Lower lobe of right lung (tissue), 2 donors: ENCODE results near the gene MFAP5. TPM values are rescaled to one million over a fixed set of nuclear protein-coding genes. Genes with fewer than 3 reads are reported as not detected.
"Not testable (repeated sequence)": the region's sequence is repeated elsewhere in the genome, so short reads cannot be mapped to it uniquely, and the experiment has no call there.

ENCODE experiments used
- ATAC-seq, 2 donors: fragments of 200-7000 bp; cut with Tn5 transposase; one replicate each; pipeline ENCODE4 v1.9.1; 2020 to 2022; ENCODE audit warnings: mild to moderate bottlenecking in 2 of 2, moderate library complexity in 2 of 2
- DNase-seq: peaks from one replicate; pipeline ENCODE4 v3.0.0-alpha.2; 2020
- H3K27ac ChIP-seq: fragments of 200-600 bp; one replicate; pipeline ENCODE4 v1.8.0; 2022
- H3K27me3 ChIP-seq: fragments of 200-600 bp; one replicate; pipeline ENCODE4 v1.8.0; 2022; ENCODE audit warnings: low read depth
- H3K36me3 ChIP-seq: fragments of 200-600 bp; one replicate; pipeline ENCODE4 v1.8.0; 2022; ENCODE audit warnings: mild to moderate bottlenecking
- H3K4me1 ChIP-seq: fragments of 200-600 bp; one replicate; pipeline ENCODE4 v1.8.0; 2022
- H3K4me3 ChIP-seq: fragments of 200-600 bp; one replicate; pipeline ENCODE4 v1.8.0; 2022; ENCODE audit warnings: mild to moderate bottlenecking
- H3K9me3 ChIP-seq: fragments of 200-600 bp; one replicate; pipeline ENCODE4 v1.8.0; 2022
- intact Hi-C: fragments of 100-400 bp; cut with DNase I; formaldehyde crosslinking; loops from one replicate; pipeline ENCODE4 v1.11.0; 2022
- total RNA-seq: library from RNA; stranded (reverse); fragmentation: NEBNext Ultra II Directional; extraction: Animal tissue kit (Norgen Biotek cat#: 25700); gene quantifications from one replicate; pipeline ENCODE4 v1.2.1, GENCODE V29; 2021
- TF ChIP-seq, protein P1 (sequence below): fragments of 200-600 bp; IDR thresholded peaks from one replicate; pipeline ENCODE4 v1.8.0; 2022; ENCODE audit warnings: antibody characterized with exemption, mild to moderate bottlenecking
- donor health status: DM: no; HTN: yes; CAD: no; lungs with severe emphysema.

MFAP5 gene
- total RNA-seq, 1 donor from 2014 or later = 50.2 TPM

DNA sequence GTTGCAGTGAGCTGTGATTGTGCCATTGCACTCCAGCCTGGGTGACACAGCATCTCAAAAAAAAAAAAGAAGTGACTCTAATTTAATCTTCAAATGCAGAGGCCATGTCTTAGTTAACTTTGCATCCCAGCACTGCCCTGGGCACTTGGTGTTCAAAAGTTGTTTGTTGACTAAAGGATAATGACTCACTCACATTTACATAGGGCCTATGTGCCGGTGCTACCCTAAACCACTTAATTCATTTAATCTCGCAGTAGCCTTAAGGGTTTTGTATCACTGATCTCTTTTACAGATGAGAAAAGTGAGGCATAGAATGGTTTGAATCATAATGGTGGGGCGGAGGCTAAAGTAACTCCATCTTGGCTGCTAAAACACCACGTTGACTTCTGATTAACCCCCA lies 23.7 kb downstream of the MFAP5 start:
- Histone ChIP-seq H3K4me1 (no peaks in the 10 kb centered on the region), H3K27me3 (no peaks in the 10 kb centered on the region), H3K27ac (no peak overlapping the region), H3K9me3 (no peaks in the 10 kb centered on the region), H3K4me3 (no peak overlapping the region), H3K36me3 (no peaks in the 10 kb centered on the region)
- no peak for DNase-seq
- intact Hi-C loops = no loop called here
- no peak for ATAC-seq
- TF ChIP-seq, protein P1, sequence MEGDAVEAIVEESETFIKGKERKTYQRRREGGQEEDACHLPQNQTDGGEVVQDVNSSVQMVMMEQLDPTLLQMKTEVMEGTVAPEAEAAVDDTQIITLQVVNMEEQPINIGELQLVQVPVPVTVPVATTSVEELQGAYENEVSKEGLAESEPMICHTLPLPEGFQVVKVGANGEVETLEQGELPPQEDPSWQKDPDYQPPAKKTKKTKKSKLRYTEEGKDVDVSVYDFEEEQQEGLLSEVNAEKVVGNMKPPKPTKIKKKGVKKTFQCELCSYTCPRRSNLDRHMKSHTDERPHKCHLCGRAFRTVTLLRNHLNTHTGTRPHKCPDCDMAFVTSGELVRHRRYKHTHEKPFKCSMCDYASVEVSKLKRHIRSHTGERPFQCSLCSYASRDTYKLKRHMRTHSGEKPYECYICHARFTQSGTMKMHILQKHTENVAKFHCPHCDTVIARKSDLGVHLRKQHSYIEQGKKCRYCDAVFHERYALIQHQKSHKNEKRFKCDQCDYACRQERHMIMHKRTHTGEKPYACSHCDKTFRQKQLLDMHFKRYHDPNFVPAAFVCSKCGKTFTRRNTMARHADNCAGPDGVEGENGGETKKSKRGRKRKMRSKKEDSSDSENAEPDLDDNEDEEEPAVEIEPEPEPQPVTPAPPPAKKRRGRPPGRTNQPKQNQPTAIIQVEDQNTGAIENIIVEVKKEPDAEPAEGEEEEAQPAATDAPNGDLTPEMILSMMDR = no peak

DNA sequence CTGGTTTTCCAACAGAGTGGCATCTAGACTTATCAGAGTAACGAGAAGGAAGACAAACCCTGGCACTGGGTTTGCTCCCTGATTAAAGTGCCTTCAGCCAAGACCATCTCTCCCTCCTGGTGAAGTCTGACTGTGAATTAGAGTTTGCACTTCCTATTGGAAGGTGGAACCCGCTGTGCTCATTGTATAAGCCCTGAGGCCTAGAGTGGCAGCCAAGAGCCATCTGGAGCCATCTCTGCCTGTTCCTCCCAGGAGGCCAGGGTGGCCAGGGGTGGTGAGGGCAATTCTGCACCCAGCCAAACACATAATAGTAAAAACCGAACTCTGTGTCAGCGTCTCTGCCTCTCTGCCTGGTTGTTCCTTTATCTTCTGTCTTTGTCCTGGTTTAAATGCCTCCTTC lies 25.0 kb downstream of the MFAP5 start:
- H3K4me1 ChIP-seq = no peaks in the 10 kb centered on the region
- H3K27me3 ChIP-seq = no peaks in the 10 kb centered on the region
- TF ChIP-seq, protein P1 = no peak
- DNase-seq (no peak), ATAC-seq (no peak)
- no peaks in the 10 kb centered on the region for H3K9me3 ChIP-seq
- H3K27ac ChIP-seq = no peak overlapping the region
- no peak overlapping the region for H3K4me3 ChIP-seq
- intact Hi-C loops = no loop called here
- H3K36me3 ChIP-seq = no peaks in the 10 kb centered on the region

DNA sequence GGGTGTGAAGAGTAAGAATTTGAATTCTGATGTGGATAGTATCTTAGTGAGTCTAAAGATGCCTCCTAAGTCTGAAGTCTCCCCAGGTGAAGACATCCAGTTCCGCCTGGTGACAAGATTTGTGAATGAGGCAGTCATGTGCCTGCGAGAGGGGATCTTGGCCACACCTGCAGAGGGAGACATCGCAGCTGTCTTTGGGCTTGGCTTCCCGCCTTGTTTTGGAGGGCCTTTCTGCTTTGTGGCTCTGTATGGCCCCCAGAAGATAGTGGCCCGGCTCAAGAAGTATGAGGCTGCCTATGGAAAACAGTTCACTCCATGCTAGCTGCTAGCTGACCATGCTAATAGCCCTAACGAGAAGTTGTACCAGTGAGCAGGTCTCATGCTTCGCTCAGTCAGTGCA lies 25.4 kb downstream of the MFAP5 start:
- intact Hi-C loops = no loop called here
- TF ChIP-seq, protein P1 = no peak
- no peak for DNase-seq
- no peak overlapping the region for H3K27ac ChIP-seq
- ATAC-seq = no peak
- H3K4me3 ChIP-seq = no peak overlapping the region
- H3K27me3 ChIP-seq = no peaks in the 10 kb centered on the region
- no peaks in the 10 kb centered on the region for H3K4me1 ChIP-seq
- H3K9me3 ChIP-seq = no peaks in the 10 kb centered on the region
- H3K36me3 ChIP-seq = no peaks in the 10 kb centered on the region

DNA sequence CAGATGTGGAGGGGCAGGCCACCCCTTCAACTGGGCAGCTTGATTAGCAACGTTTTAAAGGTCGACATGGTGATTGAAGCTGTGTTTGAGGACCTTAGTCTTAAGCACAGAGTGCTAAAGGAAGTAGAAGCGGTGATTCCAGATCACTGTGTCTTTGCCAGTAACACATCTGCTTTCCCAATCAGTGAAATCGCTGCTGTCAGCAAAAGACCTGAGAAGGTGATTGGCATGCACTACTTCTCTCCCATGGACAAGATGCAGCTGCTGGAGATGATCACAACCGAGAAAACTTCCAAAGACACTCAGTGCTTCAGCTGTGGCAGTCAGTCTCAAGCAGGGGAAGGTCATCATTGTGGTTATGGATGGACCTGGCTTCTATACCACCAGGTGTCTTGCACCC lies 26.0 kb downstream of the MFAP5 start:
- no peak overlapping the region for H3K4me3 ChIP-seq
- no peaks in the 10 kb centered on the region for H3K27me3 ChIP-seq
- no peaks in the 10 kb centered on the region for H3K9me3 ChIP-seq
- TF ChIP-seq, protein P1 = no peak
- no peak overlapping the region for H3K27ac ChIP-seq
- no peaks in the 10 kb centered on the region for H3K4me1 ChIP-seq
- intact Hi-C loops = no loop called here
- DNase-seq = no peak
- H3K36me3 ChIP-seq = no peaks in the 10 kb centered on the region
- ATAC-seq = no peak

DNA sequence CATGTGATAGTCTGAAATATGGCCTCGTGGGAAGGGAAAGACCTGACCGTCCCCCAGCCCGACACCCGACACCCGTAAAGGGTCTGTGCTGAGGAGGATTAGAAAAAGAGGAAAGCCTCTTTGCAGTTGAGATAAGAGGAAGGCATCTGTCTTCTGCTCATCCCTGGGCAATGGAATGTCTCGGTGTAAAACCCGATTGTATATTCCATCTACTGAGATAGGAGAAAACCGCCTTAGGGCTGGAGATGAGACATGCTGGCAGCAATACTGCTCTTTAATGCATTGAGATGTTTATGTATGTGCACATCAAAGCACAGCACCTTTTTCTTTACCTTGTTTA lies 26.6 kb downstream of the MFAP5 start:
- H3K36me3 ChIP-seq, DNase-seq, intact Hi-C loops, H3K4me1 ChIP-seq, H3K4me3 ChIP-seq, H3K27me3 ChIP-seq, H3K27ac ChIP-seq, H3K9me3 ChIP-seq, ATAC-seq: not testable (repeated sequence)

DNA sequence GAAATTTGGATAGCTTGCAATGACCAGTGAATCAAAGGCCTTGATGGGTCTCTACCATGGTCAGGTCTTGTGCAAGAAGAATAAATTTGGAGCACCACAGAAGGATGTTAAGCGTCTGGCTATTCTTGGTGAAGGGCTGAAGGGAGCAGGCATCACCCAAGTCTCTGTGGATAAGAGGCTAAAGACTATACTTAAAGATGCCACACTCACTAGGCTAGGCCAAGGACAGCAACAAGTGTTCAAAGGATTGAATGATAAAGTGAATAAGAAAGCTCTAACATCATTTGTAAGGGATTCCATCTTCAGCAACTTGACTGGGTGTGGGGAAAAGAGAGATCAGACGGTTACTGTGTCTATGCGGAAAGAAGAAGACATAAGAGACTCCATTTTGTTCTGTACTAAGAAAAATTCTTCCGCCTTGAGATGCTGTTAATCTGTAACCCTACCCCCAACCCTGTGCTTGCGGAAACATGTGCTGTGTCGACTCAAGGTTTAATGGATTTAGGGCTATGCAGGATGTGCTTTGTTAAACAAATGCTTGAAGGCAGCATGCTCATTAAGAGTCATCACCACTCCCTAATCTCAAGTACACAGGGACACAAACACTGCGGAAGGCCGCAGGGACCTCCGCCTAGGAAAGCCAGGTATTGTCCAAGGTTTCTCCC lies 27.2 kb downstream of the MFAP5 start:
- intact Hi-C loops, H3K27me3 ChIP-seq, H3K4me3 ChIP-seq, DNase-seq, H3K9me3 ChIP-seq, H3K4me1 ChIP-seq, H3K27ac ChIP-seq, H3K36me3 ChIP-seq, ATAC-seq: not testable (repeated sequence)

DNA sequence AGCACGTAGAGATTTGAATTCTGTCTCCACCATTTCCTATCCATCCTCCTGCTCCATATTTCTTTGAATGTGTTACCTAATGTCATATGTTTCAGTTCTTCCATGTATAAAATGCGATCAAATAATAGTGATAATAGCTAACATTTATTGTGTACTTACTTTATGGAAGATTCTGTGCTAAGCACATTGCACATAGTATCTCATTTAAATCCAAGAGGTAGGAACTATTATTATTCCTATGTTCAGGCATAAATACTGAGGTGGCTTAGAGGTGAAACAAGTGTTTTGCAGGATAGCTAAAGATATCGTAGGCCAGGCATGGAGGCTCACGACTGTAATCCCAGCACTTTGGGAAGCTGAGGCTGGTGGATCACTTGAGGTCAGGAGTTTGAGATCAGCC lies 32.5 kb downstream of the MFAP5 start:
- no peak for ATAC-seq
- DNase-seq = no peak

More for the DNA sequence above, 32.5 kb downstream of the MFAP5 start:
- no peaks in the 10 kb centered on the region for H3K9me3 ChIP-seq
- TF ChIP-seq, protein P1 = no peak
- no peak overlapping the region for H3K4me3 ChIP-seq
- H3K27ac ChIP-seq = no peak overlapping the region
- H3K4me1 ChIP-seq = no peaks in the 10 kb centered on the region
- no peaks in the 10 kb centered on the region for H3K27me3 ChIP-seq
- intact Hi-C loops = no loop called here
- no peaks in the 10 kb centered on the region for H3K36me3 ChIP-seq
